ENCODE measurements around the gene GTF2A1. TPM values are rescaled to one million over a fixed set of nuclear protein-coding genes. Genes with fewer than 3 reads are reported as not detected.
A peak's percentile ranks its signal among the peaks of the same experiment; 100 is the strongest.

The GTF2A1 gene
- total and polyA plus RNA-seq, 2 donors (not counting 3 experiments of a cell fraction or from before 2014, with no cell fraction given), result 11.1 to 33.4 TPM

GRCh38 chr14:81169267-81169666, 51.5 kb downstream of the GTF2A1 start:
- Histone ChIP-seq H3K9me3 (replicated peaks; ENCODE audit: control insufficient read depth, insufficient read depth, low read length) (no peaks in the 10 kb centered on the region), H3K4me1 (ENCODE audit: control insufficient read depth, extremely low read depth, insufficient read depth, low read length) (peaks cover 12% of the 10 kb centered on the region), H3K36me3 (ENCODE audit: control insufficient read depth in 2 of 2, extremely low read depth in 1 of 2, insufficient read depth in 2 of 2, low read length in 2 of 2) (no peaks in the 10 kb centered on the region), H3K27ac (ENCODE audit: insufficient read depth, low read depth, low read length) (no peak overlapping the region), H3K4me3 (replicated peaks in 1 of 3; ENCODE audit: insufficient read depth in 1 of 3, low read depth in 1 of 3, low read length in 3 of 3) (no peak overlapping the region), H3K9ac (replicated peaks; ENCODE audit: extremely low read depth, insufficient read depth, low read length) (no peak overlapping the region), H3K27me3 (ENCODE audit: control insufficient read depth in 2 of 2, insufficient read depth in 2 of 2, low read length in 2 of 2) (no peaks in the 10 kb centered on the region), H3K9me1 (replicated peaks; ENCODE audit: control insufficient read depth, extremely low read depth, insufficient read depth, low read length) (no peaks in the 10 kb centered on the region), H2AFZ (ENCODE audit: low read depth, low read length) (peak overlapping the region; percentile 99), H4K20me1 (replicated peaks; ENCODE audit: control insufficient read depth, extremely low read depth, insufficient read depth, low read length) (no peaks in the 10 kb centered on the region), H3K4me2 (ENCODE audit: insufficient read depth, low read length) (peak overlapping the region; percentile 80), H3K79me2 (ENCODE audit: control insufficient read depth, insufficient read depth, low read length) (no peaks in the 10 kb centered on the region)
- dilution Hi-C loops (cut with MboI; ENCODE audit: extremely low pct_ligation_motif_present, low sequenced_read_pairs) (no loop called here), intact Hi-C loops (cut with micrococcal nuclease) (no loop called here)
- TF ChIP-seq MYC (IDR thresholded peaks at IDR 0.05; ENCODE audit: low read depth, low read length), result no peak
- no peak for TF ChIP-seq EZH2 (IDR thresholded peaks at IDR 0.05; ENCODE audit: borderline replicate concordance, low read depth, low read length, severe bottlenecking)
- no peak for TF ChIP-seq GATA2 (IDR thresholded peaks at IDR 0.05; ENCODE audit: insufficient read depth, insufficient read length, low read depth, low read length)
- TF ChIP-seq POLR2AphosphoS5 (IDR thresholded peaks at IDR 0.05; ENCODE audit: insufficient read depth, low read depth, low read length), result no peak
- no peak for TF ChIP-seq MAX (IDR thresholded peaks at IDR 0.05; ENCODE audit: insufficient read depth, insufficient read length)
- TF ChIP-seq FOS (IDR thresholded peaks at IDR 0.05; ENCODE audit: borderline replicate concordance, insufficient read depth, low read length), result no peak
- TF ChIP-seq CTCF (IDR thresholded peaks at IDR 0.05; ENCODE audit: extremely low read depth in 1 of 2, insufficient read depth in 1 of 2, low read depth in 1 of 2, low read length in 2 of 2), result no peak
- TF ChIP-seq POLR2A (IDR thresholded peaks at IDR 0.05; ENCODE audit: low read depth, low read length), result no peak
- no peak for TF ChIP-seq JUN (IDR thresholded peaks at IDR 0.05; ENCODE audit: borderline replicate concordance, insufficient read depth, insufficient read length, low read depth)
- BruUV-seq (replicated peaks), result no TSS peak
- DNase-seq (ENCODE audit: low read depth, low spot score) (no peak), FAIRE-seq (peak; percentile 15)
- POLR2A ChIA-PET, result interaction anchor here (1.6 to 2.0 kb wide), 2 partner anchors 50 to 228 kb away, joined by 4 to 16 read pairs; partner anchors contain the start of gene CEP128
- CTCF ChIA-PET, result interaction anchor here (0.6 to 3.6 kb wide), 6 partner anchors 12 to 1918 kb away, joined by 3 to 36 read pairs (median 8); partner anchors contain the start of gene TSHR
